Pericardium fibroblast (primary cell): ENCODE measurements around the gene RNF14. TPM values are rescaled to one million over a fixed set of nuclear protein-coding genes. Genes with fewer than 3 reads are reported as not detected.

ENCODE experiments used
- total RNA-seq: library from RNA; depleted of rRNA; stranded (reverse); fragments of >200 nt; gene quantifications from 2 replicates; pipeline ENCODE4 v1.2.3, GENCODE V29; 2015

The RNF14 gene
- 37.7 and 58.1 TPM in 2 replicates for total RNA-seq

GRCh38 chr5:141968914-141969608 is at the start of gene RNF14:
TSS of gene RNF14 (plus strand) at chr5:141969105. CDS start at chr5:141973589, 4,484 bp downstream.

DNA sequence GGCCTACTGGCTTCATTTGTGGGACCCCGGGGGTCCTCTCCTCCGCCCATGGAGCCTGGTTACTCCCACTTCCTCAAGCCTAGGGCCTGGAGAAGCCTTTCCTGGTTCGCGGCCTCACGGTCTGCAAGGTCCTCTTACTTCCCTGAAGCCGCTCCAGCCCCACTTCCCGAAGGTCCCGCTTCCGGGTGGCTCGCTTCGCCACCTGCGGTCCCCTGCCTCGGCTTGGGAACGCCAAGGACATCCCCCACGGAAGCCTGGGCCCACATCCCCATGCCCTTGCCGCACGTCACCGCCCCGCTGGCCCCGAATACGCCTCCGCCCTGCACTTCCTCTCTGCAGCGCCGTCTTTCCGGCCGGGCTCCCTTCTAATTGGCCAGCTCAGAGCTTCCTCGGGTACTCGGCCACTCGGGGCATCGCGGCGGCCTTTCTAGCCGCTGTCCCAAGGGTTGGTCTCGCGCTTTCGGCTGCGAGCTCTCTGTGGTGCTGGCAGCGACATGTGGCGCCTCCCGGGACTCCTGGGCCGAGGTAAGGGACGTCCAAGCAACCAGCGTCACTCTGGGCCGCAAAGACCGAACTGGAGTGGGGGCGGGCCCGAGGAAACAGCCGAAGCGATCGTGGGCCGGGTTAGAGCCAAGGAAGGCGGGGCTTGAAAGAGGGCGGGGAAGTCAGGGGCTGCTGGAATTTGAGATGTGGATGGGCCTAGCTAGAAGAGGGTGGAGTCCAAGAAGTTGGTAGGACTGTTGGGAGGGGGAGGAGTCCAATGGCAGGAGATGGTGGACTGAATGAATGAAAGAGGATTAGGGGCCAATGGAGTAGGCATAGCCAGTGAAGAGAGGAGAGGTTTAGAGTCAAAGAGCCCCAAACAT is 45.2 kb upstream of the RNF14 start, which contains the start of gene DELE1:
Gene DELE1, plus strand, starts transcription at position 424 of the 866 bp plus-strand sequence. Its CDS starts 71 bp downstream, at position 495.

DNA sequence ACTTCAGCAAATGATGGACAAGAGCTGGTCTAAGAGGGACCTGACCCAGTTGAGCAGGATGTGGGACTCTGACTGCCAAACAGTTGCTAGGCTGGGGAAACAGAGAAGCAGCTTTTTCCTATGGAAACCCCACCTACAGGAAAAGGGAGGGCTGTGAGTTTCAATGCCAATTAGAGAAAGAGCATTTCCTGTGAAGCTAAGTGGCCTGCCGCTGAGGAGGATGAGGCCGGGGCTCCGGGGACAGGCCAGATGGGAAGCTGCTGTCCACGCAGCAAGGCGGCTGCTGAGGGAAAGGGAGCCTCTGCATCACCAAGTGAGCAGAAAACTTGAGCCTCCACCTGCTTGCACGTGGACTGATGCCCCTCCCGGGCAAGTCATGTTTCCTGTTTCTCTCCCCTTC is 10.8 kb upstream of the RNF14 start, which contains the start of gene PCDH12:
Gene PCDH12, minus strand, starts transcription at position 90 of the 400 bp plus-strand sequence. CDS start 351 bp downstream, outside the sequence.

DNA sequence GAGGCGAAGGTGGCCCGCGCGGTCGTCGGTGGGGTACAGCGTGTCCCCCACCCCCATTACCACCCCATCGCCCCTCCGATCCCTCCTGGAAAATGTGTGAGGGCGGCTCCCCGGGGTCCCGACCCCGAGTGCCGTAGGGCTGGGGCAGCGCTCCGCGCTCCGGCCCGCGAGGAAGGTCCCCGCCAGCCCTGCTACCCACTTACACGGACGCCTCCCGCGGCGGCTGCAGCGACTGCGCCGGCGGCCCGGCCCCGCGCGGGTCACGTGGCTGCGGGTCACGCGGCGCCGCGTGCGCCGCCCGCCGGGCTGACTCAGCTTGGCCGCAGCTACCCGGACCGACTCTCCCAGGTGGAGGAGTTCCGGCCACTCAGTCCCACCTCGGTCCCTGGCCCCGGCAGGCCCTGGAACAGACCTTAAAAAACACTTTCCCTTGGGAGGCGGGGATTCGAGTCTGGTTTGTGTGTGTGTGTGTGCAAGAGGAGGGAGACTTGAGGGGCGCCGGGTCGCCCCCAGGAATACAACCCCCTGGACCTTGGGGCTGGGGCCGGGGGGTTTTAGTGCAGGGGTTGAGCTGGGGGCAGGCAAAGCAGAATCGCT is 44.0 kb downstream of the RNF14 start, which contains the start of gene GNPDA1:
Gene GNPDA1, minus strand, starts transcription at position 236 of the 597 bp plus-strand sequence. CDS start 992 bp downstream, outside the sequence.

Other genes starting within 250 kb of the RNF14 start
- 5.6 and 7.5 TPM in 2 replicates for gene PCDH1, start 90.7 kb upstream of the RNF14 start, total RNA-seq
- 53.2 and 55.7 TPM in 2 replicates for gene DELE1, start 45.2 kb upstream of the RNF14 start, total RNA-seq
- gene PCDH12, start 10.9 kb upstream of the RNF14 start, total RNA-seq, result 0.47 and 1.3 TPM in 2 replicates
- 45.3 and 74.7 TPM in 2 replicates for gene GNPDA1, start 43.9 kb downstream of the RNF14 start, total RNA-seq
- 53.8 and 63.5 TPM in 2 replicates for gene NDFIP1, start 139.7 kb downstream of the RNF14 start, total RNA-seq